WI38 (cell line): ENCODE results near the gene DAPK3.
A peak's percentile ranks its signal among the peaks of the same experiment; 100 is the strongest.

Experiments used
- H3K4me3 ChIP-seq: 2 replicates; pipeline ENCODE4 v1.5.1; 2011; ENCODE audit warnings: low read depth, mild to moderate bottlenecking, control low read depth, low read length
- TF ChIP-seq, protein P1 (sequence below): IDR thresholded peaks from 2 replicates; pipeline ENCODE4 v1.5.1; 2012; ENCODE audit warnings: low read depth, mild to moderate bottlenecking, control low read depth, low read length

Gene DAPK3

GRCh38 chr19:3979289-3979673, 8.4 kb upstream of the DAPK3 start:
- H3K4me3 ChIP-seq = no peak overlapping the region
- TF ChIP-seq, protein P1, sequence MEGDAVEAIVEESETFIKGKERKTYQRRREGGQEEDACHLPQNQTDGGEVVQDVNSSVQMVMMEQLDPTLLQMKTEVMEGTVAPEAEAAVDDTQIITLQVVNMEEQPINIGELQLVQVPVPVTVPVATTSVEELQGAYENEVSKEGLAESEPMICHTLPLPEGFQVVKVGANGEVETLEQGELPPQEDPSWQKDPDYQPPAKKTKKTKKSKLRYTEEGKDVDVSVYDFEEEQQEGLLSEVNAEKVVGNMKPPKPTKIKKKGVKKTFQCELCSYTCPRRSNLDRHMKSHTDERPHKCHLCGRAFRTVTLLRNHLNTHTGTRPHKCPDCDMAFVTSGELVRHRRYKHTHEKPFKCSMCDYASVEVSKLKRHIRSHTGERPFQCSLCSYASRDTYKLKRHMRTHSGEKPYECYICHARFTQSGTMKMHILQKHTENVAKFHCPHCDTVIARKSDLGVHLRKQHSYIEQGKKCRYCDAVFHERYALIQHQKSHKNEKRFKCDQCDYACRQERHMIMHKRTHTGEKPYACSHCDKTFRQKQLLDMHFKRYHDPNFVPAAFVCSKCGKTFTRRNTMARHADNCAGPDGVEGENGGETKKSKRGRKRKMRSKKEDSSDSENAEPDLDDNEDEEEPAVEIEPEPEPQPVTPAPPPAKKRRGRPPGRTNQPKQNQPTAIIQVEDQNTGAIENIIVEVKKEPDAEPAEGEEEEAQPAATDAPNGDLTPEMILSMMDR = no peak

DNA sequence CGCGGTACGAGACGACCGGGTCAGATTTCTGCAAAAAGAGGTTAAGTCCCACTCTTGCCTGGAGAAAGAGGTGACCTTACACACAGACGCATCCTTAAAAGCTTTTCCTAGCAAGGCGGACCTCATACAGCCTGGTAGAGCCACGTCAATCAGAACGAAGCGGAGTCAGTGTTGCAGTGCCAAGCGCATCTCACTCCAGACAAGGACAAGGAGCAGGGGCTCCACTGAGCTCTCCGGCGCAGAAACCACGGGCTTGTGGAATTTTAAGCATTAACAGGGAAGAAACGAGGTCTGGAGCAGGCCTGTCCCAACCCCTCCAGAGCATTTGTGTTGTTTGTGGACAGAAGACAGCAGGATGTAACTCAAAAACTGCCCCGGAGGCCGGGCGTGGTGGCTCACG, 7.2 kb upstream of the DAPK3 start:
- no peak overlapping the region for H3K4me3 ChIP-seq
- TF ChIP-seq, protein P1 = no peak

DNA sequence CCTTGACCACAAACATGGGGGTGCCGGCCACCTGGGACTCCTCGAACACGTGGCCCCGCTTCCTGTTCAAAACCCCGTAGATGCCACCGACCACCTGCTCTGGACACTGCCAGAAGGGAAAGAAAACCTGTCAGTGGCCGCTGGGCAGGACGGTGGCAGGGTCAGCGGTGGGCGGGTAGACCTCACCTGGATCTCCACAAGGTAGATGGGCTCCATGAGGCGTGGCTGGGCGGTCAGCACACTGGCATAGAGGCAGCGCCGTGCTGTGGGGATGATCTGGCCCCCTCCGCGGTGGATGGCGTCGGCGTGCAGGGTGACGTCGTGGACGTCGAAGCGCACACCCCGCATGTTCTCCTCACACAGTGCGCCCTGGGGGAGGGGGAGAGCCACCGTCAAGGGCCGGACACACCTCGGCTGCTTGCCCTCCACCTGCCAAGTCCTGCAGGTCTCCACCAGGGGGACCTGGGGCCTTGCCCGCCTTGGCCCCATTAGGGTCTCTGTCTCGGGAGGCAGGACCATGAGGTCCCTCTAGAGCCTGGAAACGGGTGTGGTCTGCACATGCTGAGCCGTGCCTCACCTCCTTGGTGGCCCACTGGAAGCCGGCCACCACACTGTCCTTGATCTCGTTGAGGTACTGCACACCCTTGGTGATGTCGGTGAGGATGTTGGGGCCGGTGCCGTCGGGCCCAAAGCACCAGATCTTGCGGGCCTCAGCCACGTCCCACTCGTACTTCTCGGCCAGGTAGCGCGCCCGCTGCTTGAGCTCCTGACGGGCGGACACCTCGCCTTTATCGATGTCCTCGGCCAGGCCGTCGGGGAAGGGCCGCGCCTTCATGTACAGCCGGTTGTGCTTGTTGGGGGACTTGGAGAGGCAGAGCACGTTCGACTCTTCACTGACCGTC, 6.6 kb upstream of the DAPK3 start:
- TF ChIP-seq, protein P1 = no peak
- no peak overlapping the region for H3K4me3 ChIP-seq

DNA sequence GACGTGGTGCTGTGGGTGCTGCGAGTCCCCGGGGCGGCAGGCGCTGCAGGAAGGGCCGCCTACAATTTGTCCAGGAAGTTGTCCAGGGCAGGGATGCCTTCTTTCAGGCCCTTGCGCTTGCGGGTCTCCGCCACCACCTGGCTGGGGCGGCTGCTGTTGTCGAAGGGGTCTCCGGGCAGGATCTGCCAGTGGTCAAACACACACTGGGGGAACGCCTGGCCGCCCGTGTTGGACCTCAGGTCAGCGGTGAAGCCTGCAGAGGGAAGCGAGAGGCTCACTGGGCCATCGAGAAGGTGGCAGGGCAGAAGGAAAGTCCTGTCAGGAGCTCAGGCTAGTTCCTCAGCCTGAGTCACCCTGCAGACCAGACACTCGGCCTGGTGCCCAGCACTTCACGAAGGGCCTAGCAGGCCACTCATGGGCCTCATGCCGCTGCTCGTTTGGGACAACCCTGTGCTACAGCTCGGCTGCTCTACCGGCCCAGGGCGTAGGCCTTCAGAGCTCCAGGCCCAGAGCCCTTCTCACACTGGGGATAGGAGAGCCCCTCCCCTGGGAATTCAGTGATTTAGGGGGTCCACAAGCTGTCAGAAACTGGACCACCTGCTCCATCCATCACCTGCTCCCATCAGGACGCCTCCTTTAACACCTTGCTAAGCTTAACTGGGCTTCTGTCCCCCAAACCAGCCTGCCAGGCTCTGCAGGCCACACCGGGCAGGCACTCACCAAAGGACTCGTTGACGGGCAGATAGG, 5.8 kb upstream of the DAPK3 start:
- H3K4me3 ChIP-seq = no peak overlapping the region
- TF ChIP-seq, protein P1 = no peak

DNA sequence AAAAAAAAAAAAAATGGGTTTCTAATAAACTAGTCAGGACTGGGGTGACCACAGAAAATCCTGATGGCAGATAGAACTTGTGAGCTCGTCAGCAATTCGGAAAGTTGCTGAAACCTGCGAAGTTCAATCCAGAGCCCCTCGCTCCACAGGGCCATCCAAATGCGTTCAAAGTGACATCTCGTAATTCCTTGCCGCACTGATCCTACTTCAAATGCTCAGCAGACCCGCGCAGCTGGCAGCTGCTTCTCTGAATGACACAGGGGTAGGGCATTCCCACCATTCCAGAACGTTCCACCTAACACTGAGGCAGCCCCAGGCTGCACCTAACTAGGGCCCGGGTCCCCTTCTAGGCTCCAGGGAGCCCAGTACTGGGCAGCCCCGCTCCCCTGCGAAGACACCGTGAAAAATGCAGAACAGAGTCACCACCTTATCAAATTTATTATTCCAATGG, 4.8 kb upstream of the DAPK3 start:
- H3K4me3 ChIP-seq = no peak overlapping the region
- TF ChIP-seq, protein P1 = no peak

- TF ChIP-seq, protein P1 = no peak
- H3K4me3 ChIP-seq = no peak overlapping the region
Measured at GRCh38 chr19:3975144-3975543, 4.2 kb upstream of the DAPK3 start.

DNA sequence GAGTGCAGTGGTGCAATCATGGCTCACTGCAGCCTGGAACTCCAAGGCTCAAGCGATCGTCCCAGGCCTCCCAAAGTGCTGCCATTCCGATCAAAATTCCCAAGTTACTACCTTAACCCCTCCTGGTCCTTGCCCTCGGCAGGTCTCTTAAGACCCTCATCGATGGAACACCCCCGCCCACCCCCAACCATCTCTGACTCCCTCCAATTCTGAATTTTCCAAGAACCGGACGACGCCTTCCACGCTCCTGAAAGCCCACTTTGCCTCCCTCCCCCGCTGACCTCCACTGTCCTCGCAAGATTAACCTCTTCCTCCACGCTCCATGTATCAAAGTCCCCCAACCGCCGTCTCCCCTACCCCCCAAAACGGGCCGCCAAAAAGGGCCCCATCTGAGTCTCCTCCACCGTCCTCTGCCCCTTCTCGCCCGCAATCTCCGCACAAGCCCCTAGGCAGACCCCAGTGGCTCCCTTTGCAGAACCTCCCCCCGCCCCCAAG, 539 bp downstream of the DAPK3 start:
- TF ChIP-seq, protein P1 = no peak

More for the DNA sequence above, 539 bp downstream of the DAPK3 start:
- peak overlapping the region; percentile 92 for H3K4me3 ChIP-seq
